ENCODE data around the gene CASTOR2.
"Not testable (repeated sequence)": the region's sequence is repeated elsewhere in the genome, so short reads cannot be mapped to it uniquely, and the experiment has no call there.

The CASTOR2 gene

GRCh38 chr7:74964511-74965119, at the start of gene CASTOR2:
Gene CASTOR2, plus strand, starts transcription at chr7:74964705. Its CDS starts 281 bp downstream, at chr7:74964986.
- H3K4me3 ChIP-seq (ENCODE audit: low read depth, low read length) = peak within 1 kb of the TSS; percentile 35
- H3K36me3 ChIP-seq (ENCODE audit: control insufficient read depth, insufficient read depth, low read length); H3K9me3 ChIP-seq (ENCODE audit: control insufficient read depth, insufficient read depth, low read length); H3K9ac ChIP-seq (ENCODE audit: low read depth, low read length); H3K4me1 ChIP-seq (ENCODE audit: control insufficient read depth, insufficient read depth, low read length); H3K27me3 ChIP-seq (ENCODE audit: control insufficient read depth, insufficient read depth, low read length): not testable (repeated sequence)

DNA sequence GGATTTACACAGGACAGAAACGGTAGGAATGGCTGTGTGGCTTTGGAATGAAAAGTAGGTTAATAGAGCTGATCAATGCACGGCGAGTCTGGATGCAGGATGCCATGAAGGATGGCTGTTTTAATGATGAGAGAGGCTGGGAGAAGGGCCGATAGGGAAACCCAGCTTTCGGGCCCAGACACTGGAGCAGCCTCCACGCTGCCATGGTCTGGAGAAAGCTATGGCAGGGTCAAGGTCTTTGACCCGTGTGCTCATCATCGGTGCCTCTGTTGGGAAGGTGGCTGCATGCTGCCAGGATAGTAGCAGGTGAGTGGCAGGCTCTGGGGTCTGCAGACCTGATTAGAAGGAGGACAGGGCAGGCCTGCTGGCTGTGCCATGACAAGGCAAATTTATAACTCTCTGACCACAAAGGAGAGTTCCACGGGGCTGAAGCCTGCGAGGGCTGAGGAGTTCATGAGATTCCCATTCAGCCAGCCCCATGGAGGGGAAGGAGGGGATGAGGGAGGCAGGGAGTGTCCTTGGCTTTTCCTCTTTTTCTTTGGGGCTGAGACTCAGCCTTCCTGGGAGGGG, 42.1 kb upstream of the CASTOR2 start:
- H3K9me3 ChIP-seq (ENCODE audit: control insufficient read depth, insufficient read depth, low read length); H3K4me1 ChIP-seq (ENCODE audit: control insufficient read depth, insufficient read depth, low read length); H3K36me3 ChIP-seq (ENCODE audit: control insufficient read depth, insufficient read depth, low read length); H3K27me3 ChIP-seq (ENCODE audit: control insufficient read depth, insufficient read depth, low read length); H3K9ac ChIP-seq (ENCODE audit: low read depth, low read length); H3K4me3 ChIP-seq (ENCODE audit: low read depth, low read length): not testable (repeated sequence)

DNA sequence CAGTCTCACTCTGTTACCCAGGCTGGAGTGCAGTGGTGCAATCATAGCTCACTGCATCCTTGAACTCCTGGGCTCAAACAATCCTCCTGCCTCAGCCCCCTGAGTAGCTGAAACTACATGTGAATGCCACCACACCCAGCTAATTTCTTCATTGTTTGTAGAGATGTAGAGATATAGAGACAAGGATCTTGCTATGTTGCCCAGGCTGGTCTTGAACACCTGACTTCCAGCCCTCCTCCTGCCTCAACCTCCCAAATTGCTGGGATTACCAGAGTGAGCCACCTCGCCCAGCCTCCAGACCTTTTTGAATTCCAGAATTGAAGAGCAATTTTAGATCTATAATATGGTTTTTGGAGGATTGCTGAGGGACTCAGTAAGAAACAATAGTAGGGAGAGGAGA, 40.9 kb upstream of the CASTOR2 start:
- not testable (repeated sequence) for H3K4me1 ChIP-seq (ENCODE audit: control insufficient read depth, insufficient read depth, low read length); H3K9ac ChIP-seq (ENCODE audit: low read depth, low read length); H3K4me3 ChIP-seq (ENCODE audit: low read depth, low read length); H3K27me3 ChIP-seq (ENCODE audit: control insufficient read depth, insufficient read depth, low read length); H3K36me3 ChIP-seq (ENCODE audit: control insufficient read depth, insufficient read depth, low read length); H3K9me3 ChIP-seq (ENCODE audit: control insufficient read depth, insufficient read depth, low read length)

DNA sequence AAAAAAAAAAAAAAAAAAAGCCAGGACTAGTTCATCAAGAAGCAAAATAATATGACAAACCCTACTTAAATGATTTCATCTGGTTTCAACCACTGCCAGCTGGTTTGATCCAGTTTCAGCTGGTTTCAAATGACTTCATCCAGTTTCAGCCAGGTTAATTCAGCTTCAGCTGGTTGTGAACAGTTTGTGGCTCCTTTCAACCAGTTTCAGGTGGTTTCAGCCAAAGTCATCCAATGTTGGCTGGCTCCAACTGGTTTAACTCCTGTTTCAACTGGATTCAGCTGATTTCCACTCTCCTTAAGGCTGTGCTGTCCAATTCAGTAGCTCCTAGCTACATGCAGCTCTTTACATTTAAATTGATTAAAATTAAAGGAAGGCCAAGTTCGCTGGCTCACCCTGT, 37.5 kb upstream of the CASTOR2 start:
- H3K4me3 ChIP-seq (ENCODE audit: low read depth, low read length); H3K27me3 ChIP-seq (ENCODE audit: control insufficient read depth, insufficient read depth, low read length); H3K36me3 ChIP-seq (ENCODE audit: control insufficient read depth, insufficient read depth, low read length); H3K4me1 ChIP-seq (ENCODE audit: control insufficient read depth, insufficient read depth, low read length); H3K9me3 ChIP-seq (ENCODE audit: control insufficient read depth, insufficient read depth, low read length); H3K9ac ChIP-seq (ENCODE audit: low read depth, low read length): not testable (repeated sequence)

GRCh38 chr7:74931563-74932328, 32.8 kb upstream of the CASTOR2 start:
- H3K27me3 ChIP-seq (ENCODE audit: control insufficient read depth, insufficient read depth, low read length); H3K36me3 ChIP-seq (ENCODE audit: control insufficient read depth, insufficient read depth, low read length); H3K9ac ChIP-seq (ENCODE audit: low read depth, low read length); H3K9me3 ChIP-seq (ENCODE audit: control insufficient read depth, insufficient read depth, low read length); H3K4me1 ChIP-seq (ENCODE audit: control insufficient read depth, insufficient read depth, low read length); H3K4me3 ChIP-seq (ENCODE audit: low read depth, low read length): not testable (repeated sequence)

DNA sequence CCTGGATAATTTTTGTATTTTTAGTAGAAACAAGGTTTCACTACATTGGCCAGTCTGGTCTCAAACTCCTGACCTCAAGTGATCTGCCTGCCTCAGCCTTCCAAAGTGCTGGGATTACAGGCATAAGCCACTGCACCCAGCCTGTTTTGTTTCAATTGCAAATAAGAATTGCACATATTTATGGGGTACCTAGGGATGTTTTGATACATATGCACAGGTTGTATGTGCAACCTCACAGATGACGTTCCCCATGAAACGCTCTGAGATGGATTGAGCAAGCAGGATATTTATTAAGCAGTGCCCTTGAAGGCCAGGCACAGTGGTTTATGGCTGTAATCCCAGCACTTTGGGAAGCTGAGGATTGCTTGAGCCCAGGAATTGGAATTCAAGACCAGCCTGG, 25.1 kb upstream of the CASTOR2 start:
- H3K27me3 ChIP-seq (ENCODE audit: control insufficient read depth, insufficient read depth, low read length); H3K36me3 ChIP-seq (ENCODE audit: control insufficient read depth, insufficient read depth, low read length); H3K9ac ChIP-seq (ENCODE audit: low read depth, low read length); H3K4me1 ChIP-seq (ENCODE audit: control insufficient read depth, insufficient read depth, low read length); H3K4me3 ChIP-seq (ENCODE audit: low read depth, low read length); H3K9me3 ChIP-seq (ENCODE audit: control insufficient read depth, insufficient read depth, low read length): not testable (repeated sequence)

DNA sequence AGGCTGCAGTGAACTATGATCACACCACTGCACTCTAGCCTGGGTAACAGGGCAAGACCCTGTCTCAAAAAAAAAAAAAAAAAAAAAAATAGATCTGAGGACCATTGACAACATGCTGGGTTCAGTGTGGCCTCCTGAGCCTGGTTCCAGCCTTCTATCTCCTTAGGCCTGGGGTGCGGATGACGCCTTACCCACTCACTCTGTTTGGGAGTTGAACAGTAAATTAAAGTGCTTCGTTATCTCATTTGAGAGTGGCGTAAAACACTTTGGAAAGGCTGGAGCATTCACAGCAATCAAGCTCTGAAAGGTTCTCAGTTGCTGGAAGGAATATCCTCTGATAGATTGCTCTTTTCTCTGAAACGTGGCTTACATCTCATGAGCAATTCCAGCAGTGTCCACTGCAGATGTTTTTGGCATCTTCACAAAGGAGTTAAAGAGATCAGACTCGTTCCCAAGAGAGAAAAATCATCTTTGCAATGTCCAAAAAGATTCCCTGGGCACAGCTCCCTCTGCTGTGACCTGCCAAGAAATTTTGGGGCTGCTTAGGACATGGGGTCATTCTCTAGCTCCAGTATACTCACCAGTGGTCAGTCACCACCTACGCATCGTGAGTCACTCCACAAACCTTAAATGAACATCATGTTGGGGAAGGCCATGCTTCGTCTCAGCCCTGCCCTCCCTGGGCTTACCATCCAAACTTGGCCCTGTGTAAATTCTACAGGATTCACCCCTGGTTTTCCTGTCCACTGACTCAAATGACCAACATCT, 23.0 kb upstream of the CASTOR2 start:
- not testable (repeated sequence) for H3K4me3 ChIP-seq (ENCODE audit: low read depth, low read length); H3K4me1 ChIP-seq (ENCODE audit: control insufficient read depth, insufficient read depth, low read length); H3K9me3 ChIP-seq (ENCODE audit: control insufficient read depth, insufficient read depth, low read length); H3K9ac ChIP-seq (ENCODE audit: low read depth, low read length); H3K27me3 ChIP-seq (ENCODE audit: control insufficient read depth, insufficient read depth, low read length); H3K36me3 ChIP-seq (ENCODE audit: control insufficient read depth, insufficient read depth, low read length)

GRCh38 chr7:74943923-74944322, 20.6 kb upstream of the CASTOR2 start:
- not testable (repeated sequence) for H3K4me1 ChIP-seq (ENCODE audit: control insufficient read depth, insufficient read depth, low read length); H3K36me3 ChIP-seq (ENCODE audit: control insufficient read depth, insufficient read depth, low read length); H3K4me3 ChIP-seq (ENCODE audit: low read depth, low read length); H3K9ac ChIP-seq (ENCODE audit: low read depth, low read length); H3K27me3 ChIP-seq (ENCODE audit: control insufficient read depth, insufficient read depth, low read length); H3K9me3 ChIP-seq (ENCODE audit: control insufficient read depth, insufficient read depth, low read length)

DNA sequence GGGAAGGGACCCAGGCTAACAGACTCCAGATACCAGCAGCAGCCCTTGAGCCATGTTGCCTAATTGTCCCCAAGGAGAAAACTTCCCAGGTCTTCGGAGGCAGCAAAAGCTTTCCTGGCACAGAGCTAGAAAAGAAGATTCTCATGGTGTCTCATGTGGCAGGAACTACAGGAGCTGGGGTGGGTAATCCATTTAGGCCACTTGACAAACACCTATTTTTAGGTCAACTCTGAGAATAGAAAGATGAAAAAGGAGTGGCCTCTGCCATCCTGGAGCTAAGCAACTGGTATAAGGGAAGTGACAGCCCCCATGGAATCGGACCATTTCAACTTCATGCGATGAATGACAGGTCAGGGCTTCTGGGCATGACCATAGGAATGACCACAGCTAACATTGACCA, 16.8 kb upstream of the CASTOR2 start:
- H3K27me3 ChIP-seq (ENCODE audit: control insufficient read depth, insufficient read depth, low read length); H3K4me3 ChIP-seq (ENCODE audit: low read depth, low read length); H3K9me3 ChIP-seq (ENCODE audit: control insufficient read depth, insufficient read depth, low read length); H3K4me1 ChIP-seq (ENCODE audit: control insufficient read depth, insufficient read depth, low read length); H3K9ac ChIP-seq (ENCODE audit: low read depth, low read length); H3K36me3 ChIP-seq (ENCODE audit: control insufficient read depth, insufficient read depth, low read length): not testable (repeated sequence)

DNA sequence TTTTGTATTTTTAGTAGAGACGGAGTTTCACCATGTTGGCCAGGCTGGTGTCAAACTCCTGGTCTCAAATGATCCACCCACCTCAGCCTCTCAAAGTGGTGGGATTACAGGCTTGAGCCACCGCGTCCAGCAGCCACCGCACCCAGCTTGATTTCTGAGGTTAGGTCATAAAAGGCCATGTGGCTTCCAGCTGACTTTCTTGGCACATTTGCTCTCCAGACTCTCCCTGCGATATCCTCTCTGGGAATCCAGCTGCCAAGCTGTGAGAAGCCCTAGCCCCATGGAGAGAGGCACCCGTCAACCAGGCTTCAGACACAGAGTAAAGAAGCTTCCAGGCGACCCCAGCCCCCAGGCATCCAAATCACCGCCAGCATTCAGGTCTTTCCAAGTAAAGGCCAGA, 10.7 kb upstream of the CASTOR2 start:
- not testable (repeated sequence) for H3K9me3 ChIP-seq (ENCODE audit: control insufficient read depth, insufficient read depth, low read length); H3K36me3 ChIP-seq (ENCODE audit: control insufficient read depth, insufficient read depth, low read length); H3K4me3 ChIP-seq (ENCODE audit: low read depth, low read length); H3K4me1 ChIP-seq (ENCODE audit: control insufficient read depth, insufficient read depth, low read length); H3K9ac ChIP-seq (ENCODE audit: low read depth, low read length); H3K27me3 ChIP-seq (ENCODE audit: control insufficient read depth, insufficient read depth, low read length)

DNA sequence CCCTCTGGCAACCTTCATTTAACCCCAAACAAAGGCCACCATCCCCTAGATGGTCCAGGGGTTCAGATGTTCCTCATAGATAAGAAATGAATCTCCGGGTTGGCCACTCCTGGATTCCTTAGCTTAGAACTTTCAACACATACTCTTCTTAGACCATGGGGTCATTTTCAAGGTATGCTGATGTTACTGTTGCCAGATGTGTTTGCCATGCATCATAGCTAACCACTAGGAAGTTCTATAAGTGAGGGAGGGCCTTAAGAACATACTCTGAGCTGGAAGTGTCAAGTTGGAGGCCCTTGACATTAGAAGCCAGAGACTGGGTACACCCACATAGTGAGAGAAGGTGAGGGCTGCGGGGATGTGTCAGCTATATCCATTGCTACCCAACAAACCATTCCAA, 6.2 kb upstream of the CASTOR2 start:
- not testable (repeated sequence) for H3K9ac ChIP-seq (ENCODE audit: low read depth, low read length); H3K4me1 ChIP-seq (ENCODE audit: control insufficient read depth, insufficient read depth, low read length); H3K4me3 ChIP-seq (ENCODE audit: low read depth, low read length); H3K27me3 ChIP-seq (ENCODE audit: control insufficient read depth, insufficient read depth, low read length); H3K36me3 ChIP-seq (ENCODE audit: control insufficient read depth, insufficient read depth, low read length); H3K9me3 ChIP-seq (ENCODE audit: control insufficient read depth, insufficient read depth, low read length)
